ENCODE results near the gene PRKACA. TPM values are rescaled to one million over a fixed set of nuclear protein-coding genes. Genes with fewer than 3 reads are reported as not detected.

Gene PRKACA
- total and polyA plus RNA-seq, 2 donors (not counting 3 experiments of a cell fraction or from before 2014, with no cell fraction given): 44.2 to 97.5 TPM

- Histone ChIP-seq H3K27me3 (ENCODE audit: control insufficient read depth in 2 of 2, insufficient read depth in 2 of 2, low read length in 2 of 2) (no peaks in the 10 kb centered on the region), H2AFZ (ENCODE audit: low read depth, low read length) (no peak overlapping the region), H3K4me2 (ENCODE audit: insufficient read depth, low read length) (no peak overlapping the region), H3K9me1 (replicated peaks; ENCODE audit: control insufficient read depth, extremely low read depth, insufficient read depth, low read length) (no peaks in the 10 kb centered on the region), H3K9me3 (replicated peaks; ENCODE audit: control insufficient read depth, insufficient read depth, low read length) (no peaks in the 10 kb centered on the region), H3K27ac (ENCODE audit: insufficient read depth, low read depth, low read length) (no peak overlapping the region), H4K20me1 (replicated peaks; ENCODE audit: control insufficient read depth, extremely low read depth, insufficient read depth, low read length) (no peaks in the 10 kb centered on the region), H3K4me1 (ENCODE audit: control insufficient read depth, extremely low read depth, insufficient read depth, low read length) (no peaks in the 10 kb centered on the region), H3K4me3 (replicated peaks in 1 of 3; ENCODE audit: insufficient read depth in 1 of 3, low read depth in 1 of 3, low read length in 3 of 3) (no peak overlapping the region), H3K79me2 (ENCODE audit: control insufficient read depth, insufficient read depth, low read length) (no peaks in the 10 kb centered on the region), H3K36me3 (ENCODE audit: control insufficient read depth in 2 of 2, extremely low read depth in 1 of 2, insufficient read depth in 2 of 2, low read length in 2 of 2) (no peaks in the 10 kb centered on the region), H3K9ac (replicated peaks; ENCODE audit: extremely low read depth, insufficient read depth, low read length) (no peak overlapping the region)
- POLR2A ChIA-PET: no interaction called here
- no peak for DNase-seq (ENCODE audit: low read depth, low spot score)
- dilution Hi-C loops (cut with MboI; ENCODE audit: extremely low pct_ligation_motif_present, low sequenced_read_pairs) (no loop called here), intact Hi-C loops (cut with micrococcal nuclease) (no loop called here)
- CTCF ChIA-PET: no interaction called here
- no peak for TF ChIP-seq POLR2A (IDR thresholded peaks at IDR 0.05; ENCODE audit: low read depth, low read length)
- TF ChIP-seq MAX (IDR thresholded peaks at IDR 0.05; ENCODE audit: insufficient read depth, insufficient read length): no peak
- no peak for TF ChIP-seq JUN (IDR thresholded peaks at IDR 0.05; ENCODE audit: borderline replicate concordance, insufficient read depth, insufficient read length, low read depth)
- TF ChIP-seq CTCF (IDR thresholded peaks at IDR 0.05; ENCODE audit: extremely low read depth in 1 of 2, insufficient read depth in 1 of 2, low read depth in 1 of 2, low read length in 2 of 2): no peak
- TF ChIP-seq GATA2 (IDR thresholded peaks at IDR 0.05; ENCODE audit: insufficient read depth, insufficient read length, low read depth, low read length): no peak
- TF ChIP-seq EZH2 (IDR thresholded peaks at IDR 0.05; ENCODE audit: borderline replicate concordance, low read depth, low read length, severe bottlenecking): no peak
- no peak for TF ChIP-seq MYC (IDR thresholded peaks at IDR 0.05; ENCODE audit: low read depth, low read length)
- TF ChIP-seq FOS (IDR thresholded peaks at IDR 0.05; ENCODE audit: borderline replicate concordance, insufficient read depth, low read length): no peak
- no peak for TF ChIP-seq POLR2AphosphoS5 (IDR thresholded peaks at IDR 0.05; ENCODE audit: insufficient read depth, low read depth, low read length)
- no peak for FAIRE-seq
- no TSS peak for BruUV-seq (replicated peaks)
Observed at GRCh38 chr19:14164082-14164481, 46.5 kb upstream of the PRKACA start.

All from endothelial cell of umbilical vein (primary cell).